GM19468 (cell line): ENCODE data around the gene CYB5A.
"Not testable (repeated sequence)": the region's sequence is repeated elsewhere in the genome, so short reads cannot be mapped to it uniquely, and the experiment has no call there.

Experiments
- ATAC-seq: cut with Tn5 transposase; IDR thresholded peaks from one replicate; pipeline ENCODE4 v1.9.1; 2021; ENCODE audit warnings: mild to moderate bottlenecking, moderate library complexity, moderate number of reproducible peaks; ENCODE audit not compliant: unreplicated experiment; ENCODE audit errors: extremely low read depth

Gene CYB5A

DNA sequence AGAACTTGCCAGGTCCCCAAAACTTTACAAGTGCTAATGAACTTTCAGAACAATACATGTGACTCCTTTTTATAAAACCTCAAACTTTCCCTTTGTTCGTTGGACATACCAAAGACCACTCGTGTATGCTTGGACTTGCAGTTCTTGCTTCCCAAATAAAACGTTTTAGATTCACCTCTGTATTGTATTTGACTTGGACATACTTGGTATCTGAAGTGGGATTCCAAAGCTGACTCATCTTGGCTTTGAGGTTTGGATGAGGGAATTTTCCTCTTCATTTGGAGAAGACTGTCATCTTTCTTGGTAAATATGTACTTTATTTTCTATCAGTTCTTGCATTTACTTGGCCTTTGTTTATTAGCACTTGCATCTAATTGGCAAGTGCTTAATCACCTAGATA, 8.0 kb upstream of the CYB5A start:
- no peak for ATAC-seq

DNA sequence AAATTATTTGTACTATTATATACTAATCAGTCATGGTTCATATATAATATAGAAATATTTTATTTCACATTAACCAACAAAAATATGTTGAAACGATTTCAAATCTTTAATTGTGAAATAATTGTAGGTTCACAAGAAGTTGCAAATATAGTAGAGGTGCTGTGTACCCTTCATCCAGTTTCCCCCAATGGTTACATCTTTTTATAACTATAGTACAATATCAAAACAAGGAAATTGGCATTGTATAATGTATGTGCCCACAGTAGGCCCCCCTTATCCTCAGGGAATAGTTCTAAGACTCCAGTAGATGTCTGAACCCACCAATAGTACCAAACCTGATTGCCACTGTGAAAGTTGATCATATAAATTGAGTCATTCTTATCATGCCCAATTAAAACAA, 7.4 kb upstream of the CYB5A start:
- ATAC-seq = no peak

DNA sequence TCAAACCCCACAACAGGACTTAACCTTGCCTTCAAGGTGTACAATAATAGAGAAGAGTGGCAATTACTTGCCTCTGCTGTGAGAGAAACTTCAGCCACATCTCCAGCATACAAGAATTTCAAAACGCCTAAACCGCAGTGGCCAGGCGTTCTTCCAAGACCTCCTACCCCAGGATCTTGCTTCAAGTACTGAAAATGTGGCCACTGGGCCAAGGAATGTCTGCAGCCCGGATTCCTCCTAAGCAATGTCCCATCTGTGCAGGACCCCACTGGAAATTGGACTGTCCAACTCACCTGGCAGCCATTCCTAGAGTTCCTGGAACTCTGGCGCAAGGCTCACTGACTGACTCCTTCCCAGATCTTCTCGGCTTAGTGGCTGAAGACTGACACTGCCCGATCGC, 2.8 kb upstream of the CYB5A start:
- ATAC-seq = no peak

DNA sequence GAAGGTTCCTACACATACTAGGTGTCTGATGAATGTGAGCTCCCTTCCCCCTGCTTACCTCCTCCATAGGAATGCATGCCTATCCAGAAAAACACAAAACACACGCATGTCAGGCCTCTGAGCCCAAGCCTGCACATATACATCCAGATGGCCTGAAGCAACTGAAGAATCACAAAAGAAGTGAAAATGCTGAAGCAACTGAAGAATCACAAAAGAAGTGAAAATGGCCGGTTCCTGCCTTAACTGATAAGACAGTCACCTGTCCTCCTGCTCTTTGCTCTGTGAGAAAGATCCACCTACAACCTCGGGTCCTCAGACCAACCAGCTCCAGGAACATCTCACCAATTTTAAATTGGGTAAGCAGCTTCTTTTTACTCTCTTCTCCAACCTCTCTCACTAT, 1.2 kb upstream of the CYB5A start:
- not testable (repeated sequence) for ATAC-seq

DNA sequence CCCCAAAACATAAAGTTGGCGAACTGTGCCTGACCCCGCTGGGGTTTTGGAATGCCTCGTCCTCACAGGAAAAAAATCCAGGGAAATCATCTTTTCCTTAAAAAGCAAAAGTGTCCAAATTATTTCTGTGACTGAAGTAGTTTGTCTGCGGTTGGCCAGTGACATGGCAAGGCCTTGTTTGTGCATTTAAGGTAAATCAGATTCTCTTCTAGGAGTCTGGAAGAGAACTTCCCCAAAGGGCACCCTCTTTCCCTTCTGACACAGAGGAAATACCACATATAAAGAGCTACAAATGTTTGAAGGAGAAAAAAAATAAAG, 737 bp upstream of the CYB5A start:
- ATAC-seq = no peak

DNA sequence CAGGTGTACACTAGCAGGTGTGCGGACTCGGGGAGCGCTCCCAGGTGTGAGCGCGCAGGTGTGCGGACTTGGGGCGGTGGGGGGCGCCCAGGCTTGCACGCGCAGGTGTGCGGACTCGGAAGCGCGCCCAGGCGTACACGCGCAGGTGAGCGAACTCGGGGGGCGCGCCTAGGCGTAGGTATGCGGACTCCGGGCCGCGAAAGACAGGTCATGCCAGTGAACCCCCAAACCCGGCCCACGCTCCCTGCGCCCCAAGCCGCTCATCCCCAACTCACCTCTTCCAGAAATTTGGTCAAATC, 342 bp downstream of the CYB5A start:
- ATAC-seq = no peak

DNA sequence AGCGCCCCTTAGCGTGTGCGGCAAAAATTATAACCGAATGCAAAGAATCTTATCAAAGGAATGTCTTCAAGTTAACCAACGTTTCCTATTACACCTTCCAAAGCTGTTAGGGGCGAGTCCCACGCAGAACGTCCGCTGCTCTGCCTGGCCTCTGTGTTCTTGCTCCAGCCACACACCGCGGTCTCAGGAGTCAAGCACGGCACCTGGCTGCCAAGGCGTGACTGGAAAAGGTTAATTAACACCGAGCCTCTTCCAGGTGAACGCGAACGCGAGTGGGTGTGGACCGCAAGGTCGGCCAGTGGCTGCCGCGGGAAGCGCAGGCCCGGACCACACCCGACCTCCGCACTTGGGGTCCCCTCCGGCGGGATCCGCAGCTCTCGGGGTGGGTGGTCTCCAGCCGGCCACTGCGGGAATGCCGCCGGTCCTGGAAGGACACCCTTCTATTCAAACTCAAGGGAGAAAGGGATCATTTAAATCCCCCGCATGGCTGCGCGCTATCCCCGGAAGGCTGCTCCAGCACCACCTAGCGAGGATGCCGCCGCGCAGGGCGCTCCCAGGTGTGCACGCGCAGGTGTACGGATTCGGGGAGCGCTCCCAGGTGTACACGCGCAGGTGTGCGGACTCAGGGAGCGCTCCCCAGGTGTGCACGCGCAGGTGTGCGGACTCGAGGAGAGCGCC, 830 bp downstream of the CYB5A start:
- ATAC-seq = no peak

DNA sequence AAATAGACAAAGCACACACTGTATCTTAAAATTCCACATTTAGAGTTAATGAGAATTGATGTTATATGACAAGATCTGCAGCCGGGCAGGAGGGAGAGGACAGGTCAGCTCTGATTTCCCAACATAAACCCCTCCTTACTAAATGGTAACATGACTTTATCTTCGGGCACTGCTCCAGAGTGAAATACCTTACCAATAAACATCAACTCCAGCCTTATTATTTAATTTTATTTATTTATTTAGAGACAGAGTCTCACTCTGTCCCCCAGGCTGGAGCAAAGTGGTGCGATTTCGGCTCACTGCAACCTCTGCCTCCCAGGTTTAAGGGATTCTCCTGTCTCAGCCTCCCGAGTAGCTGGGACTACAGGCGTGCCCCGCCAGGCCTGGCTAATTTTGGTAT, 1.7 kb downstream of the CYB5A start:
- ATAC-seq = no peak

DNA sequence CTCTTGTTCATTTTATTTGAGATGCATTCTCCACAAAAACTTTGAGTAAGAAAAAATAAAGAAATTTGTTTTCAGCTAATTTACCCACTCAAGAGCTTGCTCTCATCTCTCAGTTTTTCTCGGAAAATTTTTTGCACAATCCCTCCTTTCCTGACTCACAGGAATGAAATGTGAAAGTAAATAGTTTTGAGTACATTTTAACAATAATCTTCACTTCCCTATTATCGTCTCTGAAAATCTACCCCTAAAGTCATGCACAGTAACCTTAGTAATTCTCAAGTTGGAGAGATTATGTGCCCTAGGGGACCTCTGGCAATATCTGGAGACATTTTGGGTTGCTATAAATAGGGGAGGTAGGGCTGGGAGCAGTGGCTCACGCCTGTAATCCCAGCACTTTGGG, 2.6 kb downstream of the CYB5A start:
- ATAC-seq = no peak

DNA sequence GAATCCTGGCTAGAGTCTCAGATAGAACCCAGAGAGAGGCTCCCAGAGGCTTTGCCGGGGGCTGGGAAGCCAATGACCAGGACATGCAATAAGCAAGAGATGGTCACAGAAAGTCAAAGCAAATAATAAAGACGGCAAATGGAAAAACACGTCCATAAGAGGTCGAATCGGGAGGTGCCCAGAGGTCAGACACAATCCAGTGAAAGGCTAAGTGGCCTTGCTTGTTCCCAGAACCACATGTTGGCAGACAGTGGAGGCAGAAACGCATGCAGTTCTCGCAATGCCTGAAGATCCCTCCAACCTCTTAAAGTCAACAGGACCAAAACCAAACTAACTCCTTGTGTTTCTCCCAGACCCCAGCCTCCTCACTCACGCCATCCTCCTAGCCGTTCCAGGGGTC, 3.0 kb downstream of the CYB5A start:
- ATAC-seq = no peak

DNA sequence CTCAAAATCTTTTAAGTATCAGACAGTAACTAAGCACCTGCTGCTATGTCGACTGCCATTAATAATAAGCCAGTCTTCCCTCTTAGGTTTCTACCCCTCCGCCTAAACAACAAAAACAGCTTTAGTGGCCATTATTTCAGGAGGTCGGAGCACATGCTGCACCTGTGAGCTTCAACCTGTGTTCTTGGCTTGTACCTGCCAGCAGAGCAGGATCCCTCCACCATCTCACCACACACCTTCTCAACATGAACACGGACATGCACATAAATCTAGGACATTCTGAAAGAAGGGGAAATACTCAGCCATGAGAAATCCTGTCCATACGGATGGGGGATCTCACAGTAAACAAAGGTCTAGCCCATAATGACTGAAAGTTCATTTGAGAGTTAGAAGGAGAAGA, 3.7 kb downstream of the CYB5A start:
- no peak for ATAC-seq

DNA sequence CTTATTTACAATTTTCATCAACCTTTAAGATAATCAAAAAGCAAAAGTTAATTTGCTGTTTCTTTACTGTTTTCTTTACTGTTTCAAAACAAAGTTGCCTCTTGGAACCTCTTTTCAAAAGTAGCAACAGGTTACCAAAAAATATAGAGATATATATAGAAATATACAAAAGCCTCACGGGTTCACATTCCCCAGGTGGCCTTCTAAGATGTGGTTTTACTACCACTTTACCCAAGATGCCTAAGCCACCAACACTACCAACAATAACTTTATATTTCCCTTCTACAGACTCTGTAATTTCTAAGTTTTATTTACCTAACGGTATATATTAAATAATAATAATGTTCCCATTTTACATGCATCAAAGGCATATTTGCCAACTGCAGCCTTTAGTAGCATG, 4.9 kb downstream of the CYB5A start:
- ATAC-seq = no peak

DNA sequence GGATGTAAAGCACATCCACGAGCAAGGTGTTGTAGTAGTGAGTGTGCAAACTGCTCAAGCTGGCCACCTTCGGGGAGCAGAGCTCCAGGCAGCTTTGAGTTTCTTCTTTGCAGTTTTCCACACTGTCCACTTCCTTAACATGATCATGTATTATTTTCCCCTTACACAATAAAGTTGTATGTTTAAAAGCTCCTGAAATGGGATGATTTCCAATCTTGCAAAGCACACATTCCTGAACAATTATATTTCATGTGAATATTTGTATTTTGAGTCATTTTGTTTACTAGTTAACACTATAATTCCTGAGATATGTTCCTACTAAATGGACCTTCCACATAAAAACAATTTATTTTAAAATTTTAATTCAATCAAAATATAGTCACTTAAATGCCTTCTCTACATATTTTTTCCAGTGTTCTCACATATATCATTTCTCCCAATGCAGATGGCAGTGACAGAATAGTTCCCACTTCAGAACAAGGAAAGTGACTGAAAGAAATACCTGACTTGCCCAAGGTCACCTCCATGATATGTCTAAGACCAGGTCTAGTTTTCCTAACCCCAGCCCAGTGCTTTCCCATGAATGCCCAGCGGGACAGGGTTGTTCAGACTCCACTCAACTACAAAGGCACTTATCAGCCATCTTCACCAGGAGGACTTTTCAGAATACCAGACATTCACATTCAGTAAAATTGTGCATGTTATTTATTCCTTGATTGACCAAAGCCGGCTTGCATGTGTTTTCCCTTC, 5.5 kb downstream of the CYB5A start:
- ATAC-seq = no peak

DNA sequence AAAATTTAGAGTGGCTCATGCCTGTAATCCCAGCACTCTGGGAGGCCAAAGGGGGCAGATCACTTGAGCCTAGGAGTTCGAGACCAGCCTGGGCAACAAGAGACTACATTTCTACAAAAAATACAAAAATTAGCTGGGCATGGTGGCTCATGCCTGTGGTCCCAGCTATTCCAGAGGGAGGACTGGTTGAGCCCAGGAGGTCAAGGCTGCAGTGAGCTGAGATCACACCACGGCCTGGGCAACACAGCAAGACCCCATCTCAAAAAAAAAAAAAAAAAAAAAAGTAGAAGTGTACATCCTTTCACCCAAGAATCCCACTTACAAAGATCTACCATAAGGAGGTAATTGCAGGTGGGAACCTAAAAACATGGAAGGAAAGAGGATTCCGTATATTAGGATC, 6.2 kb downstream of the CYB5A start:
- ATAC-seq = not testable (repeated sequence)

DNA sequence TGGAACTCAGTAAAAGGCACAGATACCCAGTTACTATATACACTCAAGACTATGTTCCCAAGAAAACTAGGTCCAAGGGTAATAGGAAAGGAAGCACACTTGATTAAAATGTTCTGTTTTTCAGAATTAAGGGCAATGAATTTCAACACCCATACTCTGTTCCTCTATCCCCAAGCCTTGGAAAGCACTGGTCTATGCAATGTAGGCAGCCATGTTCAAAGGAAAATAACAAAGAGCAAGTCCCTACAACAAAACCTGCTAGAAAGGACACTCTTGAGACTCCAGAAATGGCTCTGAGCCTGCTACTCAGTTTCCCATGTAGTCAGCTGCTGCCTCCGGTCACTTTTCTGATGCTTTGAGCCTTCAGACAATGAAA, 6.8 kb downstream of the CYB5A start:
- ATAC-seq = no peak

DNA sequence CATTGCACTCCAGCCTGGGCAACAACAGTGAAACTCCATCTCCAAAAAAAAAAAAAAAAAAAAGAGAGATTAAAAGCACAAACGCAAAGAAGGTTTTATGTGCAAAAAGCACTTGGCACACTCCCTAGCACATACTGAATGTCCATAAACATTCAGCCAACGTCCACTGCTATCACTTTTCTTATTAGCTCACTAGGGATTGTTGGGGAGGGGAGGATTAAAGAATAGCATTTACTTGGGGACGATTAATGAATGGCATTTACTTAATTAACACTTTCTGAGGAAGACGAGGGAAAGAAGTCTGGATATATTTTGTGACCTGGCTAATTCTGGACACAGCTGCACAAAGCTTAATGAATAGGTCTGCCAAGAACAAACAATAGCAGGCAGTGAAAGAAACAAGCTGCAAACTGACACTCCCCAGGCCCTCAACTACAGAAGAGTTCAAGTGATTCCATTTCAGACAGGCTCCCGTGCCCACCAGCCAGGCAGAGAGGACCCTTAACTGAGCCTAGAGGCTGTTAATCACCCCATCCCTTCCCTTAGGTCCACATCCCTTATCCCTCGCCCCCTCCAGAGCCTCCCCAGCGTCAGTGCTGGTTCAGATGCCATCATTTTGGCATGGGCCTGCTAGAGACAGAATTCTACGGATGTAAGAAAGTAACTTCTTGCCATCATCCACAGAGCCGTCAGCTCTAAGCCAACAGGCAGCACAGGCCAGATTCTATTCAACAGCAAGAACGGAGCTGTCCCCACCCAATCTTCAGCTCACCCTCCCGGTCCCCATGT, 7.4 kb downstream of the CYB5A start:
- ATAC-seq = no peak

DNA sequence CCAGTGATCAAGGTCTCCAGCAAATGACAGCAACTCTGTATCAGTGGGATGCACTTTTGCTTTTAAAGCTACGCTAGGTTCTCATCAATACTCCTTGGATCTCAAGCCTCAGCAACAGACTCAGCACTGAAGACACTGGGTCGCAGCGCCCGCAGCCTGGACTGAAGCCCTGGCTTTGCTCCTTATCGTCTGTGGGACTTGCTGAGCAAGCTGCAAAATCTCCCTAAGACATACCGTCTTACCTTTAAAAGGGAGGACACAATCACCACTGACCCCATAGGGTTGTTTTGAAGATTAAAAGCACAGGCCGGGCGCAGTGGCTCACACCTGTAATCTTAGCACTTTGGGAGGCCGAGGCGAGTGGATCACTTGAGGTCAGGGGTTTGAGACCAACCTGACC, 8.1 kb downstream of the CYB5A start:
- no peak for ATAC-seq

DNA sequence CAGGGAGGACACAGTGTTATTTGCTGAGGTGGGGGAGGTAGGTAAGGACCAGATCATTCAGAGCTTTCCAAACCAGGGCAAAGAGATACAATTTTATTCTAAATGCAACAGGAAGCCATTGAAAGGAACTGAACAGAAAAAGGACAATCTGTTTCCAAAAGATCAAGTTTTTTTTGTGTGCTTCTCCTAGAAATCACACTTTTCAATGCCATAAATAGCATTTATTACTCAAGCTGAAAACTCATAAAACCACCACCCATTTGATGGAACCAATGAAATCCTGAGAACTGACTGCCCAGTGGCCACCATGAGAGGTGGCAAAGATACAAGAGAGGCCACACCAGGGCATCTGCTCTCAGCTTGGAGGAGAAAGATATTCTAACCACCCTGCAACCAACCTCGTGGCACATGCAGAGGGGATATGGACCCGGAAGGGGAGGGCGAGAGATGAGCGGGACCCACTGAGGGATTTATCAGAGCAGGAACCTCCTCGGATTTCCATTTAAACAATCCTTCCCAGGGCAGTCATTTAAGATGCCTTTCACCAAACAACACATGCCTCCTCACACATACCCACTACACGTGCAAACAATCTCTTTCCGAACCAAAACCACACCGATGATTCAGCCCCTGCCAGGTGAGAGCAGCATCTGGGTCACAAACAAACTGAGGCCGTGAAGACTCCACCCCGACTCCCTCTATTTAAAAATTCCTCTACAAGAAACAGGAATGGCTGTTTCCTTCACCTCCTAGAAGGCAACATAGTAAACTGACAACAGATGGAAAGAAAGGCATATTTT, 8.8 kb downstream of the CYB5A start:
- ATAC-seq = no peak

DNA sequence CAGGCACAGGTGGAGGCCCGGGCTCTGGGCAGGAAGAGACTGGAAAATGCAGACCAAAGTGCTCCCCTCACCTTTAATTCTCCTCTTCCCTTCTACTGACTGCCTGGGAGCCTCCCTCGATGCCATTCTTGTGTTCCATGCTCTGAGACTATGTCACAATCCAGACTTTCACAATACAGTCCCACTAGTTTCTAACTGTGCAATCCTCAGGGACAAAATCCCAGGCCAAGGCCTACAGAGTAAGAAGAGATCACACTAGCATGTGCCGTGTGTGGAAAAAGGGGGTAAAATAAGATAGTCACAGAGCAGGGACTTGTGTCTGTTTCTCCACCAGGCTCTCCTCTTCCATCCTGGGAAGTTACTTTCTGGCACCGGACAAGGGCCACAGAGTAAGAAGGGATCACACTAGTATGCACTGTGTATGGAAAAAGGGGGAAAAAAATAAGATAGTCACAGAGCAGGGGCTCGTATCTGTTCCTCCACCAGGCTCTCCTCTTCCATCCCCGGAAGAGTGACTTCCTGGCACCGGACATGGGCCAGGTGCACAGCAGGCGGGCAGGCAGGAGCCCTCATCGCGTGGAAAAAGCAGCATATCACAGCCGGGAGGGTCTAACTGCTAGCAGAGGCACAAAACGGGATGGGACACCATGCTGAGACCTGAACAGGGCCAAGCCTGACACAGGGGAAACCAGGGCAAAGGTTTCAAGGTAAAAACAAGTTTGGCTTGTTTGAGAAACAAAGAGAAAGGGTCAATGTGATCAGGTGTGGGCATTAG, 9.6 kb downstream of the CYB5A start:
- ATAC-seq = no peak
